ENCODE data around the gene SEPTIN11.

The SEPTIN11 gene

DNA sequence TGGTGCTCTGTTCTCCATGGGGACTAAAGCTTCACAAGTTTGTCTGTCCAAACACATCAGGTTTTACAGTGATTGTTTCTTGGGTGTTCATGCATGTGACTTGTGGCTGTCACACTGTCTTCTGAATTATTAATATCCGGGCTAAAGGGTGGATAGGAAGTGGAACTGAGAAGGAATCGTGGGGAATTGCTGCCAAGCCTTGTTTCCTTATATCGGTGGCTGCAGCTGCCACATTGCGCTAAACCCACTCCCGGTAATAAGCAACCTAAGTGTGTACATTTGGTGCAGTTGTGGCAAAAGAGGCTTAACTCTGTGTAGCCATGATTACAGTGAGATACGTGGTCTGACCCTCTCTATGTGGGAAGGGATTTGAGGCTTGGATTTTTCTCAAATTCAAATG, 30.7 kb downstream of the SEPTIN11 start:
- DNase-seq (ENCODE audit: low spot score) = no peak

DNA sequence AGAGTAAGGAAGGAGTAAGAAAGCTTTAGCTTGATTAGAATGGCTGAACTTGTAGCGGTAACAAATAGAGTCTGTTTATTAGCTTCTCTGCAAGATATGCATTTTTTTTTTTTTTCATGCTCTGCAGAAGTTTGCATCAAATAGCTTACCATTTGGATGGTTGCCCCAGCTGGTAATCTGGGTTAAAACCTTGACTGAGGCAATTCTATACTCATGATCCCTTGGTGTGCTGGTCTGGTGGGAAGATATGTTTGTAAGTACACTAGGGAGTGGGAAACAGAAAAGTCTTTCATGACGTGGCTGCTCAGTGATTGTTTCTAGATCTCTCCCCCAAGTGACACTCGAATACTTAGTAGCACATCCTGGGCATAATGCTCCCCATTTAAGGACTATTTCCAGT, 32.1 kb downstream of the SEPTIN11 start:
- no peak for DNase-seq (ENCODE audit: low spot score)

DNA sequence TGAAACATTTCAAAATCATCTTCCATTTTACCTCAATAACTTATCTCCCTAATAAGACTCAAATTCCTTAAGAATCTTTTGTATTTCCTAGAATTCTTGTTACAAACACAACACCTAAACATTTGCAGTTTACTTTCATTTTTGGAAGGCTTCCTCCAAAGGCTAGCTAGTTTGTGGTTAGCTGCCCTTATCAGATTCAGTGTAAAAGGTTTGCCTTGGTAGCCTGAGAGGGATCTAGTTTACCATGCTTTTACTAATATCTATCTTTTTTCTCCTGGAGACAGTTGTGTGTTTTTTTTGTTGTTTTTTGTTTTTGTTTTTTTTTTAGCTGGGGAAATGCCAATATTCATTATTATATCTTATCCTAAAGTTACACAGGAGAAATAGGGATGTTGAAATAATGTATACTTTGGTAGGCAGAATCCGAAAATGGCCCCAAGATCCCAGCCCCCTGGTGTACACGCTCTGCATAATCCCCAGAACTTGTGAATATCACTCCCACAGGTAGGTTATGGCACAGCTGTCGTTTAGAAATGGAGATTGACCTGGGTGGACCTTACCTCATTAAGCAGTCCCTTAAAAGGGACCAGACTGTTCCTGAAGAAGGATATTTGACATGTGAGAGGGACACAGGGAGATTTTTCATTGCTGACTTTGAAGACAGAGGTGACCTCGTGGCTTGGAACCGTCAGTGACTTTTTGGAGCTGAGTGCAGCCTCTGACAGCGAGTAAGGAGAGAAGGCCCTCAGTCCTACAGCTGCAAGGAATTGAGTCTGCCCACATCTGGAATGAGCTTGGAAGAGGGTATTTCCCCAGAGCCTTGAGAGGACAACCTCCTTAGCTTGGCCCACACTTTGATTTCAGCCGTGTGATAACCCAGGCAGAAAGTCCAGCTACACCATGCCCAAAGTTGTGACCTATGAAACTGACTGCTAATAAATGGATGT, 33.4 kb downstream of the SEPTIN11 start:
- peak; percentile 25 for DNase-seq (ENCODE audit: low spot score)

DNA sequence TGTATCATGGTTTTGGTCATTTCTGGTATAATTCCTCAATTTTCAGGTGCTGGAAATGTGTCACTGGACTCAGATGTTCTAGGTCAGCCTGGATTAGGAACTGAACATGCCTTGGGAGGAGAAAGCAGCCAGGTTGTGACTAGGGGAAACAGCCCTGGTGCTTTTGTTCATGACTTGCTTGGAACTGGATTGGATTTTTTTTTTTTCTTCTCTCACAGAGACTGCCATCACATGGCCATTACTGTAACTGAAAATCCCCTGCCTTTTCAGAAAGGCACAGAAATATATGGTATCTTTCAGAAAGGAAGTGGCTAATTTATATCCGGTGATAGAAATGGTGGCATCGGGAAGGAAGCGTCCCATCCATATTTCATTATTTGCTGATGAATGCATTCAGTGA, 34.6 kb downstream of the SEPTIN11 start:
- DNase-seq (ENCODE audit: low spot score) = peak; percentile 17

DNA sequence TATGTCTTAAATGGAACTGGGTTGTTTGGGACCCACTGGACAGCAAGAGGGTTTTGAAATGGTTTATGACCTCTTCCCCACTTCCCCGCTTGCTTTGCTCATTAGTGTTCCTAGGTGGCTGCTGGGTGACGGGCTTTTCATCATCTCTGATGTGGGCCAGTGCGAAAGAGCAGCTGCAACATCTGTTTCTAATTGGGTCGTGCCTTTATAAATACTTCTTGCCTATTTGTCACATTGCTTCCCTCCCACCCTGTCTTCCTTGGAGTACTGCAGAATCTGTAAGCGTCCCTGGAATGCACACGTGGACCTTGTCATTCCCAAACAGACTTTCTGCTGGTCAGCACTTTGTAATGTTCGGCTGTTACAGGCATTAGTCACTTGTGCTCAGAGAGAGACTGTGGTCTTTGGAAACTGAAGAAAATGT, 35.2 kb downstream of the SEPTIN11 start:
- no peak for DNase-seq (ENCODE audit: low spot score)

DNA sequence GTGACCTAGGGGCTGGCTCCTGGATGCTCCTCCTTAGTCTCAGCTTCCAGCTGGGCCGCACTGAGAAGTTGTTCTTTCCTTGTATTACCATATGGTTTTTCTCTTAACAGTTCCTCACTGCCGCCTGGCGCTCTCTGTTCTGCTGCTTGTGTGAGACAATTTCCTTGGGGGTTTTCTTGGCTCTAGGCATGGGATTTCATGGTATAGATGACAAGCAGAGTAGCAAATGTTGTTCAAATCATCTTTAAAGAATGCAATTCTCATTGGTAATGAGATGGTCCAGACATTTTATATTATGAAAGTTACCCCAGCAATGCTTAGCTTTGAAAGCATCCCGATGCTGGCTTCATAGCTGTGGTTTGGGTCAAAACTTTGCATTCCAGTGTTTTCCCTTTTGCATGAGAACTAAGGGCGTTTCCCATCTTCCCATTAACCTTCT, 37.6 kb downstream of the SEPTIN11 start:
- no peak for DNase-seq (ENCODE audit: low spot score)

DNA sequence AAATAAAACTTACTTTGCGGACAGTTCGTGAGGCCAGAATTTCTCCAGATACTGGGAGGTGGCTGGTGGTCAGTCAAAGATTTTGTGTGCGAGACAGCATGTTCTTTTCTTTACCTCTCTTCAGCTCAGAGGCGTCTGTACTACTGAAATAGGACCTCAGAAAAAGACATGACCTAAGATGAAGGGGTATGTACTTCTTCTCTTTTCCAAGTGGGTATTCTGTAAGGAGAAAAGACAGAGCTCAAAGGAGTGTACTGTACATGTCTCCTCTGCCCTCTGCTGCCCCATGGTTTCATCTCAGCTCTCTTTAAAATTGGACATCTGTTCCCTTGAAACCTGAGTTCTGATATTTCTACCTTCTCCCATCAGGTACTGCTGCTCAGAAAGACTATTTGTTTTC, 38.1 kb downstream of the SEPTIN11 start:
- no peak for DNase-seq (ENCODE audit: low spot score)

DNA sequence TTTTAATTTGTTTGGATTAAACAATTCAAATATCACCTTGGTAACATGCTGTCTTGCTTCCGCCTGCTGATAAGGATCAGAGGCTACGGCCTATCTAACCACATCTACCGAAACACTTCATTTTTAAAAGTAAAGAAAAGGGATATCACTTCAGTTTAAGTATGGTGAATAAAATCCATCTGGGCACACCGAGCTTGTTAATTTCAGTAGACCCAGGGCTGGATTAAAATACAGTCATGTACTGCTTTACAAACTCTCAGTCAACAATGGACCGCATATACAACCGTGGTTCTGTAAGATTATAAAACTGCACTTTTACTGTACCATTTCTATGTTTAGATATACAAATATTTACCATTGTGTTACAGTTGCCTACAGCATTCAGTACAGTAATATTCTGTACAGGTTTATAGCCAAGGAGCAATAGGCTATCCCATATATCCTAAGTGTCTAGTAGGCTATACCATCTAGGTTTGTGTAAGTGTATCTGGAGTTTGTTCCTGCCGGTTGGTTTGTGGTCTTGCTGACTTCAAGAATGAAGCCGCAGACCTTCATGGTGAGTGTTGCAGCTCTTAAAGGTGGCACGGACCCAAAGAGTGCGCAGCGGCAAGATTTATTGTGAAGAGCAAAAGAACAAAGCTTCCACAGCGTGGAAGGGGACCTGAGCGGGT, 40.0 kb downstream of the SEPTIN11 start:
- DNase-seq (ENCODE audit: low spot score) = peak; percentile 60

DNA sequence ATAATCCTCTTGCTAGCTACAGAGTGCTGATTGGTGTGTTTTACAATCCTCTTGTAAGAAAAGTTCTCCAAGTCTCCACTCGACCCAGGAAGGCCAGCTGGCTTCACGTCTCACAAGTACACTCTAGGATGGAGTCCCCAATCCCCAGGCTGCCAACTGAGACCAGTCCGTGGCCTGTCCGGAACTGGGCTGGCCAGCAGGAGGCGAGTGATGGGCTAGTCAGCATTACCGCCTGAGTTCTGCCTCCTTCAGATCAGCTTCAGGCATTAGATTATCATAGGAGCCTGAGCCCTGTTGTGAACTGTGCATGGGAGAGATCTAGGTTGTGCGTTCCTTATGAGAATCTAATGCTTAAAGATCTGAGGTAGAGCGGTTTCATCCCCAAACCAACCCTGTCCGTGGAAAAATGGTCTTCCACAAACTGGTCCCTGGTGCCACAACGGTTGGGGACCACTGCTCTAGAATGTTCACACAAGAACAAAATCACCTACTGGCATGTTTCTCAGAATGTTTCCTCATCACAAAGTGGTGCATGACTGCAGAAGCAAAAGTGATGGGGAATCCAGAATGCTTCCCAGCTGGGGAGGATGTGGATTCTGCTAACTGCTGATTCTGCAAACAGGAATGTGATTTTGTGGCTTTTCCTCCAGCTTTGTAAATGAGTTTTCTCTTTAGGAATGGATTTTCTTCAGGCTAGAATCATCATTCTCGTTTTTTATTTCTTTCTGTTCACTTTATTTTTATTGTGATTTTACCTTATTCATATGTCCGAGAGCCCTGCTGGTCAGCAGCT, 40.9 kb downstream of the SEPTIN11 start:
- DNase-seq (ENCODE audit: low spot score) = no peak

DNA sequence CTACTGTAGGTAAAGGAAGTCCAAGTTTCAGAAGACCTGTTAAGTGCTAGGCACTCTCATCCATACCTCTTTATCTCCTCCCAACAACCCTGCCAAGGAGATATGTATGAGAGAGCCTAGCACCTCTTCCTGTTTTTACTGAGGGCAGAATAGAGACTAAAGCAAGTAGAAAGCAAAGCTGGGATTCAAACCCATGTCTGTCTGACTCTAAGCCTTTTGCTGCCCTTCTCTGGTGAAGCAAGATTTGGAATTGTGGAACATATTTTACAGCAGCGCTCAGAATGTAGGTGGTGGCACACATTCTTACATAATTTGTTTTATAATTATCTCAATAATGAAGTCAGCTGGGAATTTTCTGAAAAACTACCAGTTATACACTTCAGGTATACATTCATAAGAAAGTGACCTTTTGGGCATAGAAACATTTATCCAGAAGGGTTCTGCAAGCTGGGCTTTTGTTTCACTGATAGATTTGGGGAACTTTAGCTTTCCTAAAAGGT, 41.7 kb downstream of the SEPTIN11 start:
- DNase-seq (ENCODE audit: low spot score) = no peak

DNA sequence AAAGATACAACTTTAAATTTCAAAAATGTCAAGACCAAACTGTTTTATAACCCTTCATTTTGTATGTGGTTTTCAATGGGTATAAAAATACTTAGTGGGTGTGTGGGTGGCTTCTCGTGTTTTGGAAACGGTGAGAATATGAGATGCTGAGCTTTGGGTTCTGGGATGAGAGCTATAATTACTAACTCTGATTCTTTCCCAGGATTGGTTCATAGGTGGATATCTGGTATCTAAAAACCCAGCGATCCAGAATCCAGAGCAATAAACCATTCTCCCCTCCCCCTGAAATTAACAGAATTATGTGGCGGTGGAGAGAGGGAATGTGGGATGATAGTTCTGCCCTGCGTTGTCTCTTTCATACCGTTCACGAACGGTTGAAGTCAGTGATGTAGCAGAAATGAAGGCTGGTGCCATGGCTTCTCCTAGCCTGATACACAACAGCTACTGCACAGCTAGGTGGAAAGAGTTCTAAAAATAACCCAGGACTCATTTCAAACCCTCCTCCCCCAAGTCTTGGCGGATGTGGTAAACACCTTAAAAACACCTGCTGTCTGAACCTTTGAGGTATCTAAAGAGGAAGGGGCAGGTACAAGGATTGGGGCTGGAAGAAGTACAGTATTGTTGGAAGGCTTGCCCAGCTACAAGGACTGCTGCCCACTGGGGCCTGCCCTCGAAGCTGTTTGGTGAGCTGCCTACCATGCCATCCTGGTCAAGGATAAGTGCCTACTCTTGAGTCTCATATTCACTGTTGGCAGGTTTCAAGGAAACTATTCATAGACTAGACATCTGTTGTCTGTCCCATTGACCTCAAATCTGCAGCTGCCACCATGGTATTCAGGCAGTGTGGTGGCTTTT, 44.5 kb downstream of the SEPTIN11 start:
- peak; percentile 62 for DNase-seq (ENCODE audit: low spot score)

DNA sequence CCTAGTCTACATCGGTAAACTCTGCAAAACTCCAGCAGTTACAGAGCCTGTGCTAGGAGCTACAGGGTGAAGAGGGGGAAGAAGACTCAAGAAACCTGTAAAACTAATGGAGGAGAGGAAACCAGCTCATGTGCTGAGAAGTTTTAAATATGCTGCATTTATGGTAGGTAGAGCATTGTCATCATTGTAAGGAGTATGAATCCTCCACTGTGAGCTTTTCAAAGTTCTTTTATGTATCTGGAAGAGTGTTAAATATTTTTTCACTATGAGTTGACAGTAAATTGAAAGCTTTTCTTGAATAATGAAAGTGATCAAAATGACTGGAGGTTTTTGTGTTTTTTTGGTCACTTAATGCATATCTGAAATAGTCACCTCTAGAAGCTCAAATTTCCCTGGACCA, 46.2 kb downstream of the SEPTIN11 start:
- DNase-seq (ENCODE audit: low spot score) = no peak

DNA sequence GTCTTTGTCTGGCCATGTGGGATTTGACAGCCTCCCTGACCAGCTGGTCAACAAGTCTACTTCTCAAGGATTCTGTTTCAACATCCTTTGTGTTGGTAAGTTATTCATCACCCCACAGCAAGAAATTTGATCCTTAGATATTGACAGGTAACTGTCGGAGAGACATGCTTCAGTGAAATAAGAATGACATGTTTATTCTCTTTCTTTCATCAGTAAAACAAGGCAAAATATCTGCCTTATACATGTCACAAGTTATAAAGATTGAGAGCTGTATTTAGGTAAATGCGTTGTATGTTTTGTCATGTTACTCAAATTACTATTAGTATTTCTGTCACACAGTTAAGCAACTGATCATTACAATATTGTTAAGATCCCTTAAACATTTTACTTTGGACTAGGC, 46.9 kb downstream of the SEPTIN11 start:
- DNase-seq (ENCODE audit: low spot score) = no peak

DNA sequence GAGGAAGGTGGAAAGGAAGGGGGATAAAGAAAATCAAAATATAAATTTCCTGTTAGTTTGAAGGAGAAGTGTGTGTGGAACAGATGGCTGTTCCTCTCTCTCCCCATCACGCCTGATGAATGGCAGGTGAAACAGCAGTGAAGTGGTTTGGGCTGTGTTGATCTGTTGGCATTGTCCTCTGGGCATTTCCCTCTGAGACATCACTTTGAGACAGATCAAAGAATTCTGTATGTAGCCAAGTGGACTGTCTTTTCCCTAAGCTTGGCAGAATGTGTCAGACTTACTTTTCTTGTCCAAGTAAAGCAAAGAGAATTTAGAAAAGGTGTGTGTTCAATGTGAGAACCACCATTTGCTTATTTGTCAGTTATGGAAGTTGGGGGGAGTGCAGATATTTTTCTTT, 47.5 kb downstream of the SEPTIN11 start:
- DNase-seq (ENCODE audit: low spot score) = no peak

DNA sequence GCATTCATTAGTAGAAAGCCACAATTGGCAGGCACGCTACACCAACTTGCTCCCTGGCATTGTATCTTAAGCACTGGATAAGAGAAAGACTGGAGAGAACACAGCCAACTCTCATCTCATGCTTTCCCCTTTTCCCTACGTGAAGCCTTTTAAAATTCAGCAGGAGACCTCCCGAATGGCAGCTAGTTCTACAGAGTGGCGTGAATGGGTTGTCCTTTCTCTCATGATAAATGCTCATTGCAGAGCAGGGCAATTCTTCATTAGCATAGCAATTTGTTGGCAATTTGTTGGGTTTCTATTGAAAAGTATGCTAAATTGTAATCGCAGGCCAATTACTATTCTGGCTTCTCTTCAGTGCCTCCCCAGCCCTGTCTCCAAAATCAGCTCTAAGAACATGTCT, 48.0 kb downstream of the SEPTIN11 start:
- no peak for DNase-seq (ENCODE audit: low spot score)

DNA sequence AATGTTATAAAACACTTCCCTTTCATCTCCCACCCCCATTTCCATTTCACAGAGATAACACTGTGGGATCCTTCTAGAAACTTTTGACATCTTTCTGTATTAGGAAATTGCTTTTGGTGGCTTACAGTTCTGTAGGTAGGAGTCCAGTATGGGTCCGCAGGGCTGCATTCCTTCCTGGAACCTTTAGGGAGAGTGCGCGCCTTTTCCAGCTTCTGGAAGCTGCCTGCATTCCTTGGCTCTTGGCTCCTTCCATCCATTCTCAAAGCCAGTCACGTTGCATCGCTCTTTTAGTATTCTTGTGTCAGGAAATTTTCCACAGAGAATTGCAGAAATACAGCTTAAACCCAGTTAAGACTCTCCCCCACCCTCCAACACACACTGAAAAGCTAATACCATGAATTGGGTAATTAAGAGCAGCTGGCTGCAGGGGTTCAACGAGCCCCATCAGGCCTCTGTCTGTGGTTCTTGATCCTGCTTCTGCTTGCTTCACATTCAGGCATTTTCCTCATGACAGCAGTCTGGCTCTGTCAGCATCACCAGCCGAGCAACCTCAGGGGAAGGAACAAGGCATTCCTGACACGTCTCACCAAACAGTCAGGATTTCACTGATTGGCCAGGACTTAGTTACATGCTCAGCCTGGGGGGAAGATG, 48.8 kb downstream of the SEPTIN11 start:
- no peak for DNase-seq (ENCODE audit: low spot score)
